CD4-positive, alpha-beta T cell treated with Interleukin-17A for 1 hour (primary cell): Measurements from ENCODE around the gene CCL1.

Source experiments
- DNase-seq: peaks from one replicate; pipeline ENCODE4 v3.0.0-alpha.2; 2020

Gene CCL1

DNA sequence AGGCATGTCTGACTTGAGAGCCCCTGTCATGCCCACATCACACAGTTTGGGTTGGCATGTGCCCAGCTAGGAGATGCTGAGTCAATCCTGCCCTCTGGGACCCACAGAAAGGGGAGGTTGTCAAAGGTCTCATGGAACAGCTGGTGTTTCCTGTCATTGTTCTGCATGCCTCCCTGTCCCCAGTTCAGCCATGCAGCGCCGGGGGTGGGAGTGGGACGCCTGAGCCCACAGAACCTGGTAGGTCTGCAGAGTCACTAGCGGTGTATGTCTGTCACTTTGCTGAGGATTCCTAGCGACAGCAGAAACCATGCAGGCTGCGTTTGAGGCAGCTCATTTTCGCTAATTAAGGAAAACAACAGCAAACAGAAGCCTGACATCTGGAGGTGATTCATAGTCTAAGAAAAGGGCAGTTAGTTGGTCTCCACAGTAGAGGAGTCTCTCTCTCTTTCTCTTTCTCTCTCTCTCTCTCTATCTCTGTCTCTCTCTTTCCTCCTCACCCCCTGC, 19.6 kb upstream of the CCL1 start:
- no peak for DNase-seq

GRCh38 chr17:34379868-34380267, 16.8 kb upstream of the CCL1 start:
- DNase-seq: no peak

- DNase-seq: no peak
Measured at GRCh38 chr17:34378664-34379101, 15.7 kb upstream of the CCL1 start.

DNA sequence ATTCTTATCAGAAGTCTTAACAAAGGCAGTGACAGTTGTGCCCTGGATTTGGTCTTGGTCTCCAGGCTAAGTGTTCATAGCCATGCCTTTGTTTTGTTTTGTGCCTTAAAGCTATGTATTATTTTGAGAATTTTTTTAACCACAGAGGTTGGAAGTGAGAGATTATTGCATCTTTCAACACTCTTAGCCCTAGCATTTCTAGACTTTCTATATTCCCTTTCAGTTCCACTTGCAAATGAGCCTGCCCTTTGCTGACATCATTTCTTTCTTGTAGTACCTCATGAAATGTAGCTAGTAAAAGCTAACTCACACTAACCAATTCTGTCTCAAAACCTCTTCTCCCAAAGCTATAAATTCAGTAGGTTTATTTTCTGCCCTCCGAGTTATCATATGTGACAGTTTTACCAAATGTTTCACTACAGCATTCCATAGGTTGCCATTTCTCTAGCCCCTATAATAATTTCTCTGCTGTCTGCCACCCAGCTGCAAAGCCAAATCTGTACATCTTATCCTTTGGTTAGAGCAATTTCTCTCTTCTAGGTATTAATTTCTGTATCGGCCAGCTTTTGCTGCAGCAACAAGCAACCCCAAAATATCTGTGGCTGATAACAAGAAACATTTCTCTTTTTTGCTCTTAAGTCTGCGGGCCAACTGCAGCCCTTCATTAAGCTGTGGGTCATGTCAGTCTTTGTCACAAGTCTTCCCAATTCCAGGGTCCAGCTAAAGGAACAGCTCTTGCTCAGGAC, 14.2 kb upstream of the CCL1 start:
- DNase-seq: no peak

GRCh38 chr17:34375426-34375997, 12.5 kb upstream of the CCL1 start:
- DNase-seq: no peak

GRCh38 chr17:34374457-34374856, 11.4 kb upstream of the CCL1 start:
- no peak for DNase-seq

DNA sequence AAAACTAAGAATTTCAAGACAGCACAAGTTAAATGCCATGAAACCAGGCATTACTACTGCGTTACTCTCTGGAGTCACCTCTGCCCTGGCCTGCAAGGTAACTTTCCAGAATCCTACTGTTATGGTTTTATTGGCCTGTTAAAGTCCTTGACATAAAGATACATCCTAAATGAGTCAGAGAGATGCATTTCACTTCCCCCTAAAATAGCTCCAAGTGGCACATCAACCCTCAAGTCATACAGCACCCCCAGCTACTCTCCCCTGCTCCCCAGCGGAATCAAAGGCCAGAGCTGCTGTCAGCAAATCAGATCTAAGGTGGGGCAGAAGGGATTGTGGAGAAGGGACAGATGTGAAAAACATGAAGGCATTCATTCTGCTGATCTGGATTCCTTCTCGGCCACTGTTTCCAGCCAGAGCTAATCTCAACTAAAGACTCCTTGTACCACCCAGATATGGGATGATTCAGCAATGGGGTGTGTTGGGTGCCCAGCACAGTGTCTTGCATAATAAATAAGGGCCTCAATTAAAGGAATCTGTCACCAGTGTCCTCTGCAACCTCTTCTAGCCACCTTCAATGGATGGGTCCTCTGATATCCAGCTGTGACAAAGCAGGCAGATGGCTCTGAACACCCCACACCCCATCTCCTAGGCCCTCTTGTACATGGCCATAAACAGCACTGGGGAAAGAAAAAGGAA, 8.5 kb upstream of the CCL1 start:
- no peak for DNase-seq

DNA sequence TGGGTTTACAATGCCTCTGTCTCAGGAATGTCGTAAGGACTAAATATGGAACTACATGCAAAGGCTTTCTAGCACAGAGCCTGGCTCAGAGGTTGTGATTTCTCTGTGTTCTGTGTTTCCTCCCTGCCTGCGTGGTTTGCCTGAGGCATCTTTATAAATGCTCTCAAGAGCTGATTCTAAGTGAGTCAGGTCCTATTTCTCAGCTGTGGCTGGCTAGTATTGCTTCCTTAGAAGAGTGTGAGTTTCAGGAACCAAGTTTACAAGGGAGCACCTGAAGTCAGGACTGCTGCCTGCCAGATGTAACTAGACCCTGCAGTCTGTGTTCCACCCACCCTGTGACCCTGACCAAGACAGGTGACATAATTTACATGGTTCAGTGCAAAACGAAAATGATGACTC, 8.0 kb upstream of the CCL1 start:
- no peak for DNase-seq

- DNase-seq: no peak
Measured at GRCh38 chr17:34370376-34370996, 7.5 kb upstream of the CCL1 start.

- no peak for DNase-seq
Measured at GRCh38 chr17:34369571-34369970, 6.5 kb upstream of the CCL1 start.

DNA sequence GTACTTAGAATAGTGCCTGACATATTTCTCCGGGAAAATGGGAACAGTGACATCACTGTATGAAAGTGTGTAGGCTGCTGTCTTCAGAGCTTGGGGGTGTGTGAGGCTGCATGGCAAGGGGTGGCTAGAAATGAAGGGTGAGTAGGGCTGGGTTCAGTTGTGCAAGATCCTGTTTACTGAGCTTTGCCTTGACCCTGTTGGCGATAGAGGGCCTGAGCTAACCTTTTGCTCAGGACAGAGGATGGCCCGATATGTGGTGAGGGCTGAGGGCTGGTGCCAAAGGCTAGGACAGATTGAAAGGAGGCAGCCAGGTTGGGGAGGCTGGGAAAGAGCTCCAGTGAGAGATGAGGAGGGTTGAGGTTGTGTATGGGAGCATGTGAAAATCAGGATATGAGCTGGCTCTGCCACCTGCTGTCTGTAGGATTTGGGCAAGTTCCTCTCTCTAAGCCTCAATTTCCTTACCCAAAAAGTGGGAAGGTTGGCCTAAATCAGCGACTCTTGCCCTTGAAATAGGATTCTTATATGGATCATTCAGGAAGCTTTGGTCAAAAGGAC, 6.0 kb upstream of the CCL1 start:
- DNase-seq: no peak

GRCh38 chr17:34368196-34368945, 5.3 kb upstream of the CCL1 start:
- DNase-seq: no peak

DNA sequence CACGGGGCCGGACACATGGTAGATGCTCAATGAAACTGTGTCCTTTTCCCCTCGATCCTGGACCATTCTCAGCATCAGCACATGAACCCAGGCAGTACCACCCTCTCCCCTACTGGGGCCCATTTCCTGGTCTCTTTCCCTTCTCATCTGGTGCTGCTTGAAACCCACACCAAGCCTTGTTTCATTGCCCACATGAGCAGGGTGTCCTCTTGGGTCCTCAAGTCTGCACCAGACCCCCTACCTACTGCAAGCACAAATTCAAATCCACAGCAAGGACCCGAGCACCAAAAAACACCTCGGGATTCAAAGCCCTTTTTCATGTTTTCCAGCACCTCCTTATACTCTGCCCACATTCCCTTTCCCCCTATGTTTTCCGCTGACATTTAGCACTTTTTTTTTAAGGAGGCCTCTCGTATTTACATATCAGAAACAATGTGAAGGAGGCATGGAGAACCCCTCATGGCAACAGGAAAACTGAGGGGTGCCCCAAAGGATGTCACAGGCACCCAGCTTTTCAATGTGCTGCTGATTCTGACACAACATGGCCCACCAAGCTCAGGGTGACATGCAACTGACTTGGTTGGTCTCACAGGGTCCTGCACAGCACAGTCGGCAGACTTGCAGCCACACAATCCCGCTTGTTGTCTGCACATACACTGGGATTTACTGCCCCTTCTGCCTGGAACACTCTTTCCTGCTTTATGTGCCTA, 4.6 kb upstream of the CCL1 start:
- DNase-seq: no peak

- DNase-seq: no peak
Measured at GRCh38 chr17:34366529-34367107, 3.6 kb upstream of the CCL1 start.

DNA sequence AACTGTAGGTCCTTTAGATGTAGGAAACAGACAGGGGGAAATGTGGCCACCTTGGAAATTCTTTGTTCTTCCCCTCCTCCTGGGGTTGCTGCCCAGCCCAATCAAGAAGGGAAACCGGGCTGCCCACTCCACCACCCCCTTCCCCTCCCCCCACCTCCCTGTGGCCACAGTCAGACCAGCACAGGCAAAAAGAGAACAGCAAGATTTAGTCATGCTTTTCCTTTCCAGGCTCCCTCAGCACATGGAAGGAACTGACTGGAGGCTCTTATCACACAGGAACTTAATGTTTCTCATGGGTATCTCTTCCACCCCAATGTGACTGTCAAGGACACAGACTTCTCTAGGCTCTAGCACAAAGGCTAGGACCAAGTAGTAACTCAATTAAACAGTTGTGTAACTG, 3.0 kb upstream of the CCL1 start:
- no peak for DNase-seq

DNA sequence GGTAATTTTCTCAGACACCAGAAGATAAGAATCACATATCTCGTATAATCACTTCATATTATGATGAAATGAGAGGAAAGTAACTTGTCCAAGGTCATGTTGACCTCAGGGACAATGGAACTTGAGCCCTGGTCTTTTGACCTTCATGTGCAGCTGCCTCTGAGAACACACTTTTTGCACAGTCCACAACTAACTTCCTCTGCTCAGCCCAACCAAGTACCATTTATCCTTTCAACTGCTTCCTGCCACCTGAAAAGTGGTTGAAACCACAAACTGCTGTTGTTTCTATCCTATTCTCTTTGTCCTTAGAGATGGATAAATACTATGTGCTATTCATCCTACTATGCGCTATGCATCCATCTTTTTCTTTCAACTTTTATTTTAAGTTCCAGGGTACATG, 2.3 kb upstream of the CCL1 start:
- DNase-seq: no peak

DNA sequence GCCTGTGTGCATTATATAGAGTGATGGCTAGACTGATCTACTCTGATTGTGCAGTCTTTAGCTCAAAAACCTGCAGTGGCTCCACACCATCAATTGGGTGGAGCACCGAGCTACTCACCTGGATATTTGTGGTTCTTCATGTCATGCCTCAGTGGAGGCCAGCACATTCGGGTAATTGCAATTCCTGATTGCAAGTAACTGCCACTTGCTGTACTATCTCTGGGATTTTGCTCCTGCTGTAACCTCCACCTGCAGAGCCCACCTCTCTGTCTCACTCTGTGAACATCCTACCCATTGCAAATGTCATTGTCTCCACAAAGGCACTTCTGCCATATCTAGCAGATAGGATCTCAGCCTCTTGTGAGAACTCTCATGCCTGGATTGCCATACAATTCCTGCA, 1.7 kb upstream of the CCL1 start:
- DNase-seq: no peak

DNA sequence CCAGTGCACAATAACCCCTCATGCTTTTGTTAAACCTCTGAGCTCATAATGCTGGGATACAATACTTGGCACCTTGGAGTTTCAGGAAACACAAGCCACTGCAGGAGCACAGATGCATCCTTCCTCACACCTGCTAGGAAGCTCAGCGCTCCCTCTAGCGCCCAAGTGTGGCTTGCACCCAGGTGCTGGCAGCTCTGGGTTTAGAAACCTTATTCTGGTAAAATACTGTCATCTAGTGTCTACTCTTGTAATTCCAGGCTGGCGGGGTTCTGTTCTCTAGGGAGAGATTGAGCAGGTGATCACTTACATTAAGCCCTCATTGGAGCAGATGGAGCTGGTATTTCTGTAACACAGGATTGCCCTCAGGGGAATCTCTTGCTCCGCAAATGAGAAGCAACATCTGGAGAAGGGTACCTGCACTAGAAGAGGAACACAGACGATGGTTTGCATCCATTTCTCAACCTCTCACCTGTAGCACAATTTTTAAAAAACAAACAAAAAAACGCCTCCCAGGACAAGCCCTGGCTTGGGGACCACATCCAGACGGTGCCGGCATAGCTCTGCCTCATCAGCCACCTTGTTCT, 1.5 kb downstream of the CCL1 start:
- DNase-seq: peak; percentile 63

DNA sequence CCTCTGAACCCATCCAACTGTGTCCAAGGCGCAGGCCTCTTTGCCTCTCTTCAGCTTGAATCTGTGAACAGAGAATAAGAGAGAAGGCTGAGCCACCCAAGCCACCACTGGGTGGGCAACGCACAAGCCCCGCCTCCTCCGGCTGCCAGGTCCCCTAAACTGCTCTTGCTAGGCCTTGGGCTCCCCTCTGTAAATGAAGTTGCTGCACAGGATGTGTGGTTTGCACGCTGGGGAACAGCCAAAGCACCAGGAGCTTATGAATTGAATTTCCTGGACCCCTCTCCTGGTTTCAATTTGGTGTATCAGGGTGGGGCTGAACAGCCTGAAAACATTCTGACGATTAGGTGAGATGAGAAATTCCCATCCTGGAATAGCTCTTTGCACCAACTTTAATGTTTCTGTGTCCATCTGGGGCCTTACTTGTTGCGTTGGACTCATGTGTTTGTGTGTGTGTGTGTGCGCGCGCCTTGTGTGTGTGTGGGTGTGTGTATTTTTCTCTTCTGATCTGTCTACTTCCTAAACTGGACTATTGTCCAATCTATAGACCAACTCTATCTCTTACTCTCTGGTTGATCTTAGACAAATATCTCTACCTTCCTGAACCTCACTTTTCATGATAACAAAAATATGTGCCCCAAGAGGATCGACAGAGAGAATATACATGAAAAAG, 2.3 kb downstream of the CCL1 start:
- DNase-seq: no peak

GRCh38 chr17:34358631-34359030, 4.4 kb downstream of the CCL1 start:
- no peak for DNase-seq

DNA sequence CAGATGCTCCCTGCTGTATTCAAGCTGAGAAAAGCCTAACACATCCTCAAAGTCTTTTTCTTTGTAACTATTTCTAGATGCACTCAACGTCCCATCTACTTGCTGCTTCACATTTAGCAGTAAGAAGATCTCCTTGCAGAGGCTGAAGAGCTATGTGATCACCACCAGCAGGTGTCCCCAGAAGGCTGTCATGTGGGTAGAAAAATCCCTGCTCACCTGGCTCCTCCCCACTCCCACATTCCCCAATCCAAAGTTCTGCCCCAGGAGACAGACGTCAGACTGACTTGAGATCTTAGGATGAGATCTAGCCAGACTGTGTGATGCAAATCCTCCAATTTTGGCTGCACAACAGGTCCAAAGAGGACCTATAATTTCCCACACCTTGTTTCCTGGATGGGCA, 5.6 kb downstream of the CCL1 start:
- DNase-seq: no peak
